Measurements from ENCODE around the gene COL4A4. TPM values are rescaled to one million over a fixed set of nuclear protein-coding genes. Genes with fewer than 3 reads are reported as not detected.

The COL4A4 gene
- total RNA-seq, 1 experiment from 2014 or later = 3.1 TPM

GRCh38 chr2:227022608-227023007 lies 141.4 kb downstream of the COL4A4 start:
- Mint-ChIP-seq H3K27me3 (ENCODE audit: low read depth) (no peaks in the 10 kb centered on the region), H3K27ac (no peak overlapping the region), H3K36me3 (peaks cover 4% of the 10 kb centered on the region; the same call in 1 of the 2 replicates), H3K4me3 (no peak overlapping the region), H3K4me1 (0 out of 2 replicates have a peak, but pooled peaks cover 5% of the 10 kb centered on the region), H3K9me3 (peaks cover 12% of the 10 kb centered on the region)
- ATAC-seq (no peak), DNase-seq (ENCODE audit: low spot score) (no peak)
- TF ChIP-seq ZNF671 (CRISPR knock-in tag; IDR thresholded peaks at IDR 0.05) (no peak), NFYB (CRISPR knock-in tag; conservative IDR thresholded peaks at IDR 0.05; ENCODE audit: low read depth) (no peak), ZNF416 (CRISPR knock-in tag; IDR thresholded peaks at IDR 0.05) (no peak), ZSCAN18 (CRISPR knock-in tag; IDR thresholded peaks at IDR 0.05) (no peak), ATF2 (CRISPR knock-in tag; IDR thresholded peaks at IDR 0.05; ENCODE audit: borderline replicate concordance, low read depth) (no peak), ERG (CRISPR knock-in tag; IDR thresholded peaks at IDR 0.05) (no peak), ZNF219 (CRISPR knock-in tag; IDR thresholded peaks at IDR 0.05; ENCODE audit: borderline replicate concordance) (no peak), FOXK1 (CRISPR knock-in tag; IDR thresholded peaks at IDR 0.05) (no peak), USF2 (CRISPR knock-in tag; IDR thresholded peaks at IDR 0.05) (no peak), TP53 (CRISPR knock-in tag; IDR thresholded peaks at IDR 0.05) (no peak)
- ChIA-PET POLR2A (no interaction called here), CTCF (no interaction called here)

GRCh38 chr2:227020416-227020815 lies 143.6 kb downstream of the COL4A4 start:
- Mint-ChIP-seq H3K9me3 (peaks cover 12% of the 10 kb centered on the region), H3K27me3 (ENCODE audit: low read depth) (no peaks in the 10 kb centered on the region)

More at GRCh38 chr2:227020416-227020815, 143.6 kb downstream of the COL4A4 start:
- Mint-ChIP-seq H3K36me3 (peaks cover 4% of the 10 kb centered on the region; the same call in 1 of the 2 replicates), H3K4me1 (0 out of 2 replicates have a peak, but pooled peaks cover 5% of the 10 kb centered on the region), H3K27ac (no peak overlapping the region), H3K4me3 (no peak overlapping the region)
- ChIA-PET CTCF (no interaction called here), POLR2A (no interaction called here)
- no peak for DNase-seq (ENCODE audit: low spot score)
- TF ChIP-seq ZNF671 (CRISPR knock-in tag; IDR thresholded peaks at IDR 0.05) = no peak
- no peak for TF ChIP-seq E2F5 (CRISPR knock-in tag; IDR thresholded peaks at IDR 0.05)
- no peak for TF ChIP-seq ATF6 (CRISPR knock-in tag; IDR thresholded peaks at IDR 0.05)
- TF ChIP-seq JUN (CRISPR knock-in tag; IDR thresholded peaks at IDR 0.05) = no peak
- no peak for TF ChIP-seq HMGA2 (CRISPR knock-in tag; IDR thresholded peaks at IDR 0.05)
- TF ChIP-seq ZNF317 (CRISPR knock-in tag; IDR thresholded peaks at IDR 0.05; ENCODE audit: borderline replicate concordance, low read depth) = no peak
- no peak for TF ChIP-seq ELF4 (CRISPR knock-in tag; IDR thresholded peaks at IDR 0.05; ENCODE audit: low read depth)
- no peak for TF ChIP-seq SOX15 (CRISPR knock-in tag; IDR thresholded peaks at IDR 0.05)
- no peak for TF ChIP-seq ERG (CRISPR knock-in tag; IDR thresholded peaks at IDR 0.05)
- no peak for TF ChIP-seq SP1 (CRISPR knock-in tag; conservative IDR thresholded peaks at IDR 0.05)
- ATAC-seq = no peak

Data from WTC11 (cell line).